Nephron (organoid): ENCODE results near the gene ACSL1.

Source experiments
- H3K27ac Mint-ChIP-seq, 3 experiments: 2 replicates each; pipeline ENCODE4 v1.8.0; 2020; ENCODE audit warnings: mixed read lengths in 3 of 3, mild to moderate bottlenecking in 2 of 3, moderate library complexity in 1 of 3
- H3K27me3 Mint-ChIP-seq: 2 replicates; pipeline ENCODE4 v1.8.0; 2021; ENCODE audit warnings: low read depth, mild to moderate bottlenecking, moderate library complexity, mixed read lengths
- H3K36me3 Mint-ChIP-seq: 2 replicates; pipeline ENCODE4 v1.8.0; 2020; ENCODE audit warnings: low read depth, mixed read lengths
- H3K4me1 Mint-ChIP-seq: 2 replicates; pipeline ENCODE4 v1.8.0; 2020; ENCODE audit warnings: mixed read lengths
- H3K4me3 Mint-ChIP-seq, 3 experiments: 2 replicates each; pipeline ENCODE4 v1.8.0; 2020; ENCODE audit warnings: mild to moderate bottlenecking in 3 of 3, mixed read lengths in 3 of 3, moderate library complexity in 2 of 3
- H3K9me3 Mint-ChIP-seq: 2 replicates; pipeline ENCODE4 v1.8.0; 2020; ENCODE audit warnings: mixed read lengths
- CTCF ChIP-seq, 3 experiments: fragments of 200-600 bp; sonication (generic); IDR thresholded peaks; one replicate each; pipeline ENCODE4 v1.5.0; 2021; ENCODE audit warnings: antibody characterized with exemption in 3 of 3; ENCODE audit not compliant: unreplicated experiment in 3 of 3

Gene ACSL1

GRCh38 chr4:184792334-184792733, 33.4 kb downstream of the ACSL1 start:
- H3K4me3 Mint-ChIP-seq, result no peak overlapping the region
- no peaks in the 10 kb centered on the region for H3K27me3 Mint-ChIP-seq
- H3K36me3 Mint-ChIP-seq, result peaks cover 7% of the 10 kb centered on the region
- H3K9me3 Mint-ChIP-seq, result peaks cover 3% of the 10 kb centered on the region
- peaks cover 13% of the 10 kb centered on the region for H3K4me1 Mint-ChIP-seq
- no peak overlapping the region for H3K27ac Mint-ChIP-seq
- TF ChIP-seq CTCF (IDR thresholded peaks at IDR 0.05; ENCODE audit: unreplicated experiment in 3 of 3), result no peak

- H3K4me3 Mint-ChIP-seq, result no peak overlapping the region
- no peak overlapping the region for H3K27ac Mint-ChIP-seq
- no peaks in the 10 kb centered on the region for H3K9me3 Mint-ChIP-seq
- peaks cover 13% of the 10 kb centered on the region for H3K4me1 Mint-ChIP-seq
- peaks cover 3% of the 10 kb centered on the region for H3K27me3 Mint-ChIP-seq
- no peak for TF ChIP-seq CTCF (IDR thresholded peaks at IDR 0.05; ENCODE audit: unreplicated experiment in 3 of 3)
- H3K36me3 Mint-ChIP-seq, result peaks cover 6% of the 10 kb centered on the region
These were observed 34.9 kb downstream of the ACSL1 start for GRCh38 chr4:184790826-184791225.

GRCh38 chr4:184787766-184788503, 37.8 kb downstream of the ACSL1 start:
- Mint-ChIP-seq H3K4me3 (no peak overlapping the region), H3K36me3 (peaks cover 6% of the 10 kb centered on the region), H3K27ac (peak overlapping the region; percentile 52 to 89 (median 84)), H3K4me1 (peaks cover 11% of the 10 kb centered on the region), H3K9me3 (no peaks in the 10 kb centered on the region), H3K27me3 (peaks cover 3% of the 10 kb centered on the region)
- TF ChIP-seq CTCF (IDR thresholded peaks at IDR 0.05; ENCODE audit: unreplicated experiment in 3 of 3), result no peak

- Mint-ChIP-seq H3K4me1 (peaks cover 13% of the 10 kb centered on the region), H3K4me3 (no peak overlapping the region), H3K36me3 (peaks cover 6% of the 10 kb centered on the region), H3K9me3 (no peaks in the 10 kb centered on the region), H3K27ac (no peak overlapping the region), H3K27me3 (peaks cover 3% of the 10 kb centered on the region)
- TF ChIP-seq CTCF (IDR thresholded peaks at IDR 0.05; ENCODE audit: unreplicated experiment in 3 of 3), result no peak
These were observed 40.0 kb downstream of the ACSL1 start for GRCh38 chr4:184785813-184786212.

GRCh38 chr4:184784628-184785257, 41.0 kb downstream of the ACSL1 start:
- H3K4me3 Mint-ChIP-seq, result no peak overlapping the region
- H3K36me3 Mint-ChIP-seq, result peaks cover 6% of the 10 kb centered on the region
- peaks cover 13% of the 10 kb centered on the region for H3K4me1 Mint-ChIP-seq
- H3K27me3 Mint-ChIP-seq, result peaks cover 3% of the 10 kb centered on the region
- H3K9me3 Mint-ChIP-seq, result no peaks in the 10 kb centered on the region
- H3K27ac Mint-ChIP-seq, result no peak overlapping the region
- no peak for TF ChIP-seq CTCF (IDR thresholded peaks at IDR 0.05; ENCODE audit: unreplicated experiment in 3 of 3)
